Naive thymus-derived CD8-positive, alpha-beta T cell (primary cell): Measurements from ENCODE around the gene KLF7. TPM values are rescaled to one million over a fixed set of nuclear protein-coding genes. Genes with fewer than 3 reads are reported as not detected.

ENCODE experiments used
- ATAC-seq, 2 donors: fragments of 150-1000 bp; cut with Tn5 transposase in 1 of 2; sonication (Bioruptor Pico), chemical (Tn5 transposase) in 1 of 2; 1 replicate in 1 of 2; 2 replicates in 1 of 2; pipeline ENCODE4 v1.10.0; 2021; ENCODE audit warnings: mild to moderate bottlenecking in 2 of 2, moderate library complexity in 2 of 2
- POLR2A ChIA-PET: fragments of 350-600 bp; sonication (Branson Sonifier 250); formaldehyde crosslinking; loops from one replicate; lab custom pipeline; 2021; ENCODE audit warnings: antibody characterized with exemption; lab: Charles Lee
- DNase-seq, 10 donors: peaks; one replicate each; pipeline versions ENCODE4 v3.0.0 to v3.0.0-alpha.2; 2020 to 2022
- H3K27ac Mint-ChIP-seq, 10 donors: one replicate each; pipeline ENCODE4 v1.8.0; 2020 to 2022; ENCODE audit warnings: mild to moderate bottlenecking in 10 of 10, mixed read lengths in 10 of 10, moderate library complexity in 4 of 10, inconsistent platforms in 1 of 10
- H3K27me3 Mint-ChIP-seq, 5 donors: one replicate each; pipeline ENCODE4 v1.8.0; 2021 to 2022; ENCODE audit warnings: mixed read lengths in 5 of 5
- H3K36me3 Mint-ChIP-seq, 3 donors: one replicate each; pipeline ENCODE4 v1.8.0; 2020 to 2022; ENCODE audit warnings: mixed read lengths in 3 of 3, mild to moderate bottlenecking in 2 of 3, inconsistent platforms in 1 of 3
- H3K4me1 Mint-ChIP-seq, 4 donors: one replicate each; pipeline ENCODE4 v1.8.0; 2021 to 2022; ENCODE audit warnings: mixed read lengths in 4 of 4
- H3K4me3 Mint-ChIP-seq, 10 donors: one replicate each; pipeline ENCODE4 v1.8.0; 2020 to 2022; ENCODE audit warnings: mild to moderate bottlenecking in 10 of 10, mixed read lengths in 10 of 10, moderate library complexity in 6 of 10, inconsistent platforms in 1 of 10
- H3K9me3 Mint-ChIP-seq, 9 donors: one replicate each; pipeline ENCODE4 v1.8.0; 2020 to 2022; ENCODE audit warnings: mixed read lengths in 9 of 9, mild to moderate bottlenecking in 3 of 9, inconsistent platforms in 1 of 9, moderate library complexity in 1 of 9
- polyA plus RNA-seq, 3 donors: library from polyadenylated mRNA; unstranded; fragments of 300-500 nt; fragmentation: Illumina TruSeq; gene quantifications; one replicate each; pipeline ENCODE4 v1.2.3, GENCODE V29; 2021
- total RNA-seq, 8 experiments: library from RNA in 2 of 8; stranded (reverse) in 2 of 8; gene quantifications; one replicate each; pipeline ENCODE4 v1.2.3 and lab custom pipeline; 2021 to 2026

Gene KLF7
- total and polyA plus RNA-seq, 5 experiments from 2014 or later = 15.2 to 89.2 (median 29.6) TPM

GRCh38 chr2:207166039-207166348 is 246 bp upstream of the KLF7 start:
- Mint-ChIP-seq H3K27ac (peak overlapping the region; percentile 95 to 100 (median 98)), H3K4me1 (peaks cover 27 to 59% (median 44%) of the 10 kb centered on the region in 4 donors), H3K27me3 (no peaks in the 10 kb centered on the region), H3K36me3 (no peaks in the 10 kb centered on the region), H3K4me3 (peak overlapping the region; percentile 91 to 99 (median 96)), H3K9me3 (peaks cover 0 to 4% (median 0%) of the 10 kb centered on the region in 9 donors)
- POLR2A ChIA-PET = interaction anchor here (0.5 to 8.1 kb wide), 44 partner anchors 9 to 1080 kb away, joined by 3 to 399 read pairs (median 4); partner anchors contain the start of genes CCNYL1, CREB1, FASTKD2 and INO80D
- DNase-seq (peak; percentile 85 to 99 (median 98)), ATAC-seq (peak; percentile 83 to 86)

DNA sequence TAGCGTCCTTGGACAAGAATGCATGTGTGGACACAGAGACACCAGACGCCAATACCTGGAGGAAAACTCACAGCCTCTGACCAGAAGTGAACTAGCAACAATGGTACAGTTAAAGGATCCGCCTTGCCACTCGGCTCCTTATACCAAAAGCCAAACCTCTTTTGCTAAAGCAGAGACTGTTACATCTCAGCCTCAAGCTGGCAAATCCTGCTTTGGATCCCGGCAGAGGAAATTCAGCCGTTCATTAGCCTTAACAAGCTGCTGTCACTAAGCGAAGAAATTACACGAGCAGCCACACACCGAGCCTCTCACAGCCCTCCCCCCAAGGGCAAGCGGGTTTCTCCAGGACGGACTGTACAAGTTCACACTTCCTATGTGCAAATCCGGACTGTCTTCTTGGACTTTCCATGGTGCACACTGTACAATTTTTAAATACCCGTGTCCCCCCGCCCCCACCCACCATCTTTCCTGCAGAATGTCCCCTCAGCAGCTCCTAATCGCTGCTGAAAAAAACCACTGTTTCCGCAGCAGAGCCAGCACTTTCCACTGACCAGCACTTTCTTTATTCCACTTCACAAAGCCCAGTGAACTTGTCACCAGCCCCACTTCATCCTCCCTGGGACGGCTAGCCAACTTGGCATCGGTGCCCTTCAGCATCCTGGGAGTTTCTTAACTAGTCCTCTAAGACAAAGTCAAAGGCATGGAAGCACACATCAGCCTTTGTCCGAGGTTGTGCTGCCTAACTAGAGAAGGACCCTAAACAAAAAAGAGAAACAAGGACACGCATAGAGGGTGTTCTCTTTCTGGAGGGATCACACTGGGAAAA is 1.5 kb downstream of the KLF7 start:
- H3K4me1 Mint-ChIP-seq = peaks cover 34 to 77% (median 60%) of the 10 kb centered on the region in 4 donors
- H3K4me3 Mint-ChIP-seq = peak overlapping the region; percentile 91 to 99 (median 96)
- H3K27ac Mint-ChIP-seq = peak overlapping the region; percentile 95 to 100 (median 98)
- no peaks in the 10 kb centered on the region for H3K27me3 Mint-ChIP-seq
- no peaks in the 10 kb centered on the region for H3K36me3 Mint-ChIP-seq
- peak in 2 of 10 donors; percentile 17 to 23 for DNase-seq
- POLR2A ChIA-PET = interaction anchor here (0.6 to 8.1 kb wide), 25 partner anchors 9 to 1102 kb away, joined by 3 to 399 read pairs (median 6); partner anchors contain the start of genes CCNYL1, CREB1, METTL21A and PIKFYVE
- peaks cover 0 to 3% (median 0%) of the 10 kb centered on the region in 9 donors for H3K9me3 Mint-ChIP-seq
- no peak for ATAC-seq

DNA sequence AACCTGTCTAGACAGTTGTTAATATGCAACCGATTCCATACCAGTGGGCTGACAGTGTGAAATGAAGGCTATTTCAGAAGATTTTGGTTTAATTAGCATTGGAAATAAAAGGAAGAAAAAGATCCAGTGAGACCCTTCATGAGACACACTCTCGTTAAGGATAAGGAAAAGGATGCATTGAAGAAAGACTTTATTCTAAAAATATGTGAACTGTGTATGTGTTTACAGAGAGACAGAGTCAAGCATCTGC is 2.1 kb downstream of the KLF7 start:
- H3K36me3 Mint-ChIP-seq = no peaks in the 10 kb centered on the region
- peaks cover 0 to 3% (median 0%) of the 10 kb centered on the region in 9 donors for H3K9me3 Mint-ChIP-seq
- H3K27me3 Mint-ChIP-seq = no peaks in the 10 kb centered on the region
- ATAC-seq (no peak), DNase-seq (no peak)
- POLR2A ChIA-PET = interaction anchor here (1.0 to 8.1 kb wide), 10 partner anchors 9 to 548 kb away, joined by 3 to 399 read pairs (median 16); partner anchors contain the start of genes CCNYL1, CREB1 and METTL21A
- peak overlapping the region; percentile 91 to 99 (median 96) for H3K4me3 Mint-ChIP-seq
- H3K4me1 Mint-ChIP-seq = peaks cover 34 to 82% (median 62%) of the 10 kb centered on the region in 4 donors
- peak overlapping the region; percentile 95 to 100 (median 98) for H3K27ac Mint-ChIP-seq

- Mint-ChIP-seq H3K9me3 (peaks cover 0 to 3% (median 0%) of the 10 kb centered on the region in 9 donors), H3K27ac (peak overlapping the region; percentile 95 to 100 (median 98)), H3K27me3 (no peaks in the 10 kb centered on the region), H3K4me3 (peak overlapping the region; percentile 91 to 99 (median 96)), H3K36me3 (no peaks in the 10 kb centered on the region), H3K4me1 (peaks cover 34 to 87% (median 64%) of the 10 kb centered on the region in 4 donors)
- no peak for ATAC-seq
- DNase-seq = peak in 2 of 10 donors; percentile 15 to 28
- POLR2A ChIA-PET = interaction anchor here (0.6 to 8.1 kb wide), 8 partner anchors 9 to 111 kb away, joined by 3 to 399 read pairs (median 6); no protein-coding TSS in a partner anchor
Measured at GRCh38 chr2:207163053-207163755, 2.5 kb downstream of the KLF7 start.

DNA sequence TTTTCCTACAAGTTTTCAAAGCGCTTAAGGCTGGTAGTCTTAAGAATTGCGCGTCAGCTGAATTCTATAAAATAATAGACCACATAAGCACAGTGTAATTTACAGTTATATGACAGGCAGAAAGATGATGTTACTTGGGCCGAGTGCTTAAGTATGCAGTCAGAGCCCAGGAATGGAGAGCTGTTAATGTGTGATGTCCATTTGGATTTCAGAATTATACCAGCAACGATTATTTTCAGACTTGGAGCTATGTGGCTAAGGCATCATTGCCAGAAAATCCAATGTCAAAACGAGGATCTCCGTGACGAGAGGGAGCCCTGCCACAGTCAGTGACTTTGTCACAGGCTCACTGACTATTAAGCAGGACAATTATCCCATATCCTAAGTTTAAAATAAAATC is 3.4 kb downstream of the KLF7 start:
- Mint-ChIP-seq H3K9me3 (peaks cover 0 to 3% (median 0%) of the 10 kb centered on the region in 9 donors), H3K36me3 (no peaks in the 10 kb centered on the region), H3K4me3 (peak overlapping the region; percentile 32 to 99 (median 94)), H3K27ac (peak overlapping the region in 7 of 10 donors; percentile 7 to 100 (median 95)), H3K27me3 (no peaks in the 10 kb centered on the region), H3K4me1 (peaks cover 37 to 90% (median 65%) of the 10 kb centered on the region in 4 donors)
- DNase-seq (no peak), ATAC-seq (no peak)
- POLR2A ChIA-PET = interaction anchor here (0.6 to 8.1 kb wide), 3 partner anchors 21 to 110 kb away, joined by 3 to 399 read pairs (median 3); no protein-coding TSS in a partner anchor

GRCh38 chr2:207161247-207162123 is 4.3 kb downstream of the KLF7 start:
- POLR2A ChIA-PET = interaction anchor here (8.1 kb wide), 1 partner anchor 20 kb away, joined by 399 read pairs; no protein-coding TSS in a partner anchor
- no peaks in the 10 kb centered on the region for H3K27me3 Mint-ChIP-seq
- DNase-seq (no peak), ATAC-seq (no peak)
- H3K27ac Mint-ChIP-seq = peak overlapping the region in 8 of 10 donors; percentile 25 to 99 (median 62)
- H3K4me1 Mint-ChIP-seq = peaks cover 35 to 93% (median 68%) of the 10 kb centered on the region in 4 donors
- peaks cover 0 to 3% (median 0%) of the 10 kb centered on the region in 9 donors for H3K9me3 Mint-ChIP-seq
- peak overlapping the region in 7 of 10 donors; percentile 56 to 96 (median 91) for H3K4me3 Mint-ChIP-seq
- no peaks in the 10 kb centered on the region for H3K36me3 Mint-ChIP-seq

- peaks cover 0 to 1% (median 0%) of the 10 kb centered on the region in 9 donors for H3K9me3 Mint-ChIP-seq
- H3K27me3 Mint-ChIP-seq = no peaks in the 10 kb centered on the region
- H3K36me3 Mint-ChIP-seq = no peaks in the 10 kb centered on the region
- H3K4me1 Mint-ChIP-seq = peaks cover 41 to 97% (median 81%) of the 10 kb centered on the region in 4 donors
- POLR2A ChIA-PET = interaction anchor here (1.2 to 2.3 kb wide), 2 partner anchors 14 to 16 kb away, joined by 3 to 5 read pairs; no protein-coding TSS in a partner anchor
- H3K4me3 Mint-ChIP-seq = peak overlapping the region in 1 of 10 donors; percentile 18
- peak overlapping the region in 1 of 10 donors; percentile 45 for H3K27ac Mint-ChIP-seq
- ATAC-seq = no peak
- DNase-seq = no peak
Measured at GRCh38 chr2:207160115-207160514, 5.6 kb downstream of the KLF7 start.

DNA sequence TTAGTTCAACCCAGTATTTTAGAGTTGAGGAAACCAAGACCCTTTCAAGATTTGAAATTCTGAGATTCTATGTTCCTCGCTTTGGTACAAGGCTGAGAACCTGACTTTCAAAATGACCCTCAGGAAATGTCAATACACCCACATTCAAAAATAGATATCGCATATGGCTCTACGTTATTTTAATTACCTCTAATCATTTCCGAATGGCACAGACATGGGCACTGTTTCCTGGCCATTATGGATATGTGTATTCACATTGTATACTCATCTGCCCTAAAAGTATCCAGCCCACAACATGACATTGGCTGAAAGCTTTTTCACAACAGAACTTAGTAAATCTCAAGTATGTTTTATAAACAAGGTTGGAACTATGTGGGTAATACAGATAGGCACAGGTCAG is 6.7 kb downstream of the KLF7 start:
- POLR2A ChIA-PET = interaction anchor here (2.3 kb wide), 1 partner anchor 15 kb away, joined by 5 read pairs; no protein-coding TSS in a partner anchor
- H3K9me3 Mint-ChIP-seq = peaks cover 0 to 1% (median 0%) of the 10 kb centered on the region in 9 donors
- ATAC-seq = no peak
- DNase-seq = no peak
- no peak overlapping the region for H3K4me3 Mint-ChIP-seq
- no peaks in the 10 kb centered on the region for H3K36me3 Mint-ChIP-seq
- H3K27me3 Mint-ChIP-seq = no peaks in the 10 kb centered on the region
- peak overlapping the region in 3 of 10 donors; percentile 18 to 88 (median 45) for H3K27ac Mint-ChIP-seq
- H3K4me1 Mint-ChIP-seq = peaks cover 45 to 99% (median 92%) of the 10 kb centered on the region in 4 donors

GRCh38 chr2:207157731-207158130 is 8.0 kb downstream of the KLF7 start:
- Mint-ChIP-seq H3K36me3 (peaks cover 0 to 5% (median 0%) of the 10 kb centered on the region in 3 donors), H3K27me3 (no peaks in the 10 kb centered on the region), H3K4me3 (peak overlapping the region in 3 of 10 donors; percentile 8 to 31 (median 14)), H3K4me1 (peaks cover 45 to 100% (median 94%) of the 10 kb centered on the region in 4 donors), H3K9me3 (peaks cover 0 to 1% (median 0%) of the 10 kb centered on the region in 9 donors), H3K27ac (peak overlapping the region in 8 of 10 donors; percentile 35 to 90 (median 64))
- POLR2A ChIA-PET = interaction anchor here (0.7 to 5.2 kb wide), 3 partner anchors 8 to 19 kb away, joined by 4 to 72 read pairs (median 5); partner anchors contain the start of gene KLF7
- ATAC-seq = no peak
- DNase-seq = no peak

- DNase-seq (no peak), ATAC-seq (no peak)
- peaks cover 44 to 100% (median 94%) of the 10 kb centered on the region in 4 donors for H3K4me1 Mint-ChIP-seq
- H3K27ac Mint-ChIP-seq = peak overlapping the region in 8 of 10 donors; percentile 17 to 90 (median 76)
- peaks cover 0 to 5% (median 0%) of the 10 kb centered on the region in 3 donors for H3K36me3 Mint-ChIP-seq
- no peaks in the 10 kb centered on the region for H3K27me3 Mint-ChIP-seq
- POLR2A ChIA-PET = interaction anchor here (0.7 to 5.2 kb wide), 5 partner anchors 9 to 392 kb away, joined by 3 to 72 read pairs (median 7); partner anchors contain the start of genes FASTKD2, KLF7 and MDH1B
- H3K9me3 Mint-ChIP-seq = peaks cover 0 to 1% (median 0%) of the 10 kb centered on the region in 9 donors
- peak overlapping the region in 4 of 10 donors; percentile 15 to 85 (median 50) for H3K4me3 Mint-ChIP-seq
Measured at GRCh38 chr2:207157162-207157481, 8.6 kb downstream of the KLF7 start.
